Measurements from ENCODE around the gene SMAD3. TPM values are rescaled to one million over a fixed set of nuclear protein-coding genes. Genes with fewer than 3 reads are reported as not detected.

The SMAD3 gene
- total and polyA plus RNA-seq, 4 donors, result 4.0 to 12.2 (median 5.5) TPM

GRCh38 chr15:67224889-67225288, 159.5 kb downstream of the SMAD3 start:
- TF ChIP-seq RXRA (IDR thresholded peaks at IDR 0.05), result no peak
- no peak for TF ChIP-seq GABPA (IDR thresholded peaks at IDR 0.05 in 1 of 2, conservative IDR thresholded peaks at IDR 0.05 in 1 of 2)
- TF ChIP-seq YY1 (IDR thresholded peaks at IDR 0.05), result no peak
- no peak for TF ChIP-seq HNF4A (conservative IDR thresholded peaks at IDR 0.05)
- Histone ChIP-seq H3K9ac (ENCODE audit: low read depth in 1 of 2, low read length in 2 of 2) (no peak overlapping the region), H3K27ac (ENCODE audit: low read depth in 1 of 2, low read length in 2 of 2) (no peak overlapping the region), H3K9me3 (ENCODE audit: control insufficient read depth in 4 of 4, low read length in 3 of 4) (no peaks in the 10 kb centered on the region), H3K36me3 (ENCODE audit: control insufficient read depth in 4 of 4, insufficient read depth in 3 of 4, low read depth in 1 of 4, low read length in 3 of 4) (peaks cover 0 to under 1% (median 0%) of the 10 kb centered on the region in 4 donors), H3K4me3 (ENCODE audit: low read depth in 1 of 3, low read length in 3 of 3) (no peak overlapping the region), H3K4me1 (ENCODE audit: control insufficient read depth in 4 of 4, insufficient read depth in 4 of 4, low read length in 3 of 4) (no peaks in the 10 kb centered on the region), H3K27me3 (ENCODE audit: control insufficient read depth in 4 of 4, insufficient read depth in 4 of 4, low read length in 3 of 4) (no peaks in the 10 kb centered on the region)
- DNase-seq (ENCODE audit: low spot score), result no peak
- WGBS, result 94% methylated on average over 3 of the region's 3 CpGs

- DNase-seq (ENCODE audit: low spot score), result no peak
- Histone ChIP-seq H3K27me3 (ENCODE audit: control insufficient read depth in 4 of 4, insufficient read depth in 4 of 4, low read length in 3 of 4) (no peaks in the 10 kb centered on the region), H3K4me1 (ENCODE audit: control insufficient read depth in 4 of 4, insufficient read depth in 4 of 4, low read length in 3 of 4) (no peaks in the 10 kb centered on the region), H3K4me3 (ENCODE audit: low read depth in 1 of 3, low read length in 3 of 3) (no peak overlapping the region), H3K9ac (ENCODE audit: low read depth in 1 of 2, low read length in 2 of 2) (no peak overlapping the region), H3K27ac (ENCODE audit: low read depth in 1 of 2, low read length in 2 of 2) (no peak overlapping the region), H3K36me3 (ENCODE audit: control insufficient read depth in 4 of 4, insufficient read depth in 3 of 4, low read depth in 1 of 4, low read length in 3 of 4) (peaks cover 0 to 4% (median under 1%) of the 10 kb centered on the region in 4 donors), H3K9me3 (ENCODE audit: control insufficient read depth in 4 of 4, low read length in 3 of 4) (no peaks in the 10 kb centered on the region)
- over 99% methylated on average over 2 of the region's 2 CpGs for WGBS
- no peak for TF ChIP-seq ATF3 (IDR thresholded peaks at IDR 0.05)
- no peak for TF ChIP-seq CTCF (IDR thresholded peaks at IDR 0.05; ENCODE audit: low read depth, low read length, missing input control)
- no peak for TF ChIP-seq RXRA (IDR thresholded peaks at IDR 0.05)
- TF ChIP-seq MAX (IDR thresholded peaks at IDR 0.05), result no peak
- TF ChIP-seq GABPA (IDR thresholded peaks at IDR 0.05 in 1 of 2, conservative IDR thresholded peaks at IDR 0.05 in 1 of 2), result no peak
- TF ChIP-seq RAD21 (IDR thresholded peaks at IDR 0.05), result no peak
- no peak for TF ChIP-seq REST (IDR thresholded peaks at IDR 0.05)
- TF ChIP-seq SP1 (IDR thresholded peaks at IDR 0.05), result no peak
- TF ChIP-seq FOXA2 (IDR thresholded peaks at IDR 0.05), result no peak
- no peak for TF ChIP-seq HNF4A (conservative IDR thresholded peaks at IDR 0.05)
- TF ChIP-seq TAF1 (conservative IDR thresholded peaks at IDR 0.05), result no peak
- no peak for TF ChIP-seq NR2F2 (IDR thresholded peaks at IDR 0.05)
Observed at GRCh38 chr15:67225336-67225735, 159.9 kb downstream of the SMAD3 start.

Data from liver (tissue), 9 donors.